HG03095 (cell line): ENCODE results near the gene PTPRU.

ENCODE experiments used
- ATAC-seq: cut with Tn5 transposase; IDR thresholded peaks from one replicate; pipeline ENCODE4 v1.9.1; 2021; ENCODE audit warnings: moderate library complexity; ENCODE audit not compliant: unreplicated experiment

PTPRU gene

GRCh38 chr1:29327223-29327935 is 91.1 kb downstream of the PTPRU start:
- no peak for ATAC-seq

- no peak for ATAC-seq
These were observed 92.9 kb downstream of the PTPRU start for GRCh38 chr1:29329022-29329775.

GRCh38 chr1:29330089-29330488 is 93.8 kb downstream of the PTPRU start:
- ATAC-seq = no peak

GRCh38 chr1:29330856-29331255 is 94.5 kb downstream of the PTPRU start:
- ATAC-seq = no peak

- ATAC-seq = no peak
These were observed 95.0 kb downstream of the PTPRU start for GRCh38 chr1:29331309-29331708.

- no peak for ATAC-seq
These were observed 95.4 kb downstream of the PTPRU start for GRCh38 chr1:29331729-29332128.

- ATAC-seq = no peak
These were observed 95.9 kb downstream of the PTPRU start for GRCh38 chr1:29332204-29332603.

- no peak for ATAC-seq
These were observed 96.7 kb downstream of the PTPRU start for GRCh38 chr1:29333008-29333407.

GRCh38 chr1:29335573-29335972 is 99.3 kb downstream of the PTPRU start:
- ATAC-seq = no peak

- no peak for ATAC-seq
These were observed 102.7 kb downstream of the PTPRU start for GRCh38 chr1:29338908-29339575.

- ATAC-seq = no peak
These were observed 105.6 kb downstream of the PTPRU start for GRCh38 chr1:29341936-29342335.

- ATAC-seq = no peak
These were observed 106.0 kb downstream of the PTPRU start for GRCh38 chr1:29342351-29342750.

- ATAC-seq = no peak
These were observed 106.7 kb downstream of the PTPRU start for GRCh38 chr1:29342983-29343382.

GRCh38 chr1:29343476-29343875 is 107.2 kb downstream of the PTPRU start:
- ATAC-seq = no peak

- ATAC-seq = no peak
These were observed 107.6 kb downstream of the PTPRU start for GRCh38 chr1:29343908-29344307.

- no peak for ATAC-seq
These were observed 108.0 kb downstream of the PTPRU start for GRCh38 chr1:29344336-29344735.

GRCh38 chr1:29346576-29346975 is 110.3 kb downstream of the PTPRU start:
- no peak for ATAC-seq

GRCh38 chr1:29349871-29350491 is 113.7 kb downstream of the PTPRU start:
- ATAC-seq = no peak

GRCh38 chr1:29352719-29353420 is 116.5 kb downstream of the PTPRU start:
- no peak for ATAC-seq

- ATAC-seq = no peak
These were observed 118.3 kb downstream of the PTPRU start for GRCh38 chr1:29354511-29355098.
